Measurements from ENCODE around the gene FZD2. TPM values are rescaled to one million over a fixed set of nuclear protein-coding genes. Genes with fewer than 3 reads are reported as not detected.

The FZD2 gene
- total and polyA plus RNA-seq, 2 of the 4 experiments (the other 2 are of a cell fraction): 21.3 to 130 TPM

DNA sequence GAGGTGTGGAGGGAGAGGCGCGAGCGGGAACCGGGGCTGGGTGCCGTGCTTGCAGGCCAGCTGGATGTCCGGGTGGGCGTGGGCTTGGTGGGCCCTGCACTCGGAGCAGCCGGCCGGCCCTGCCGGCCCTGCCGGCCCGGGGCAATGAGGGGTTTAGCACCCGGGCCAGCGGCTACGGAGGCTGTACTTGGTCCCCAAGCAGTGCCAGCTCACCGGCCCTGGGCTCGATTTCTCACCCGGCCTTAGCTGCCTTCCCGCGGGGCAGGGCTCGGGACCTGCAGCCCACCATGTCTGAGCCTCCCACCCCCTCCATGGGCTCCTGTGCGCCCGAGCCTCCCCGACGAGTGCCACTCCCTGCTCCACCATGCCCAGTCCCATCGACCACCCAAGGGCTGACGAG, 29.3 kb upstream of the FZD2 start:
- dilution Hi-C loops (cut with HindIII; ENCODE audit: low sequenced_read_pairs, unreplicated experiment): no loop called here
- BruUV-seq (replicated peaks): no TSS peak
- ChIA-PET CTCF (interaction anchor here (1.1 kb wide), 1 partner anchor 152 kb away, joined by 3 read pairs; no protein-coding TSS in a partner anchor), POLR2A (ENCODE audit: unreplicated experiment) (no interaction called here)
- Histone ChIP-seq H3K14ac (replicated peaks; ENCODE audit: low read depth, low read length) (no peak overlapping the region), H3K4me1 (ENCODE audit: control insufficient read depth, insufficient read depth, low read length) (no peaks in the 10 kb centered on the region), H3K4me3 (ENCODE audit: insufficient read depth, low read depth, low read length) (no peak overlapping the region), H3K9me1 (ENCODE audit: insufficient read depth, low read length) (no peaks in the 10 kb centered on the region), H4K5ac (ENCODE audit: low read depth, low read length) (no peak overlapping the region), H3K18ac (ENCODE audit: low read depth, low read length) (no peak overlapping the region), H2BK20ac (ENCODE audit: low read depth, low read length) (no peak overlapping the region), H3K27me3 (ENCODE audit: control insufficient read depth, insufficient read depth, low read length) (no peaks in the 10 kb centered on the region), H3K27ac (ENCODE audit: insufficient read depth, low read length) (no peak overlapping the region), H2BK15ac (ENCODE audit: low read depth, low read length) (no peak overlapping the region), H2AK9ac (replicated peaks; ENCODE audit: low read depth, low read length, poor library complexity) (no peak overlapping the region), H3K23ac (ENCODE audit: low read depth, low read length) (no peak overlapping the region), H3K79me1 (ENCODE audit: low read depth in 1 of 2, low read length in 2 of 2) (no peaks in the 10 kb centered on the region), H2BK120ac (ENCODE audit: low read depth, low read length) (no peak overlapping the region), H4K8ac (ENCODE audit: low read depth in 2 of 2, low read length in 2 of 2) (no peak overlapping the region), H3K4me2 (ENCODE audit: low read depth, low read length) (no peak overlapping the region), H2AFZ (replicated peaks; ENCODE audit: low read length, poor library complexity) (no peak overlapping the region), H2BK5ac (ENCODE audit: low read depth, low read length, poor library complexity, severe bottlenecking) (no peak overlapping the region), H3K4ac (ENCODE audit: low read depth, low read length) (no peak overlapping the region), H3K56ac (ENCODE audit: extremely low read depth, insufficient read depth, low read length) (no peak overlapping the region), H3K36me3 (ENCODE audit: control insufficient read depth, insufficient read depth, low read length) (no peaks in the 10 kb centered on the region), H3K9ac (ENCODE audit: low read depth, low read length) (no peak overlapping the region), H4K20me1 (ENCODE audit: insufficient read depth, low read length) (no peaks in the 10 kb centered on the region), H2AK5ac (ENCODE audit: low read depth, low read length) (no peak overlapping the region), H4K91ac (ENCODE audit: insufficient read depth, low read depth, low read length) (no peak overlapping the region), H3K9me3 (ENCODE audit: control insufficient read depth, insufficient read depth, low read length) (no peaks in the 10 kb centered on the region)
- TF ChIP-seq MAFK (IDR thresholded peaks at IDR 0.05; ENCODE audit: low read depth, low read length): no peak
- no peak for TF ChIP-seq FOS (IDR thresholded peaks at IDR 0.05; ENCODE audit: low read depth, low read length)
- TF ChIP-seq USF2 (IDR thresholded peaks at IDR 0.05; ENCODE audit: low read depth, low read length): no peak
- intact Hi-C loops (cut with micrococcal nuclease): no loop called here
- 93% methylated on average over 13 of the region's 28 CpGs; no CpG with 5 or more reads in 1 of the 2 experiments for WGBS, 2 experiments (ENCODE audit: extremely low coverage in 2 of 2, insufficient read length in 1 of 2)
- no peak for ATAC-seq (ENCODE audit: low read depth)
- in situ Hi-C loops (cut with MboI; ENCODE audit: low sequenced_read_pairs): no loop called here
- no peak for DNase-seq
